HG03139 (cell line): ENCODE measurements around the gene PPP1R13L.

ENCODE experiments used
- ATAC-seq: cut with Tn5 transposase; IDR thresholded peaks from one replicate; pipeline ENCODE4 v1.9.1; 2021; ENCODE audit not compliant: unreplicated experiment

Gene PPP1R13L

DNA sequence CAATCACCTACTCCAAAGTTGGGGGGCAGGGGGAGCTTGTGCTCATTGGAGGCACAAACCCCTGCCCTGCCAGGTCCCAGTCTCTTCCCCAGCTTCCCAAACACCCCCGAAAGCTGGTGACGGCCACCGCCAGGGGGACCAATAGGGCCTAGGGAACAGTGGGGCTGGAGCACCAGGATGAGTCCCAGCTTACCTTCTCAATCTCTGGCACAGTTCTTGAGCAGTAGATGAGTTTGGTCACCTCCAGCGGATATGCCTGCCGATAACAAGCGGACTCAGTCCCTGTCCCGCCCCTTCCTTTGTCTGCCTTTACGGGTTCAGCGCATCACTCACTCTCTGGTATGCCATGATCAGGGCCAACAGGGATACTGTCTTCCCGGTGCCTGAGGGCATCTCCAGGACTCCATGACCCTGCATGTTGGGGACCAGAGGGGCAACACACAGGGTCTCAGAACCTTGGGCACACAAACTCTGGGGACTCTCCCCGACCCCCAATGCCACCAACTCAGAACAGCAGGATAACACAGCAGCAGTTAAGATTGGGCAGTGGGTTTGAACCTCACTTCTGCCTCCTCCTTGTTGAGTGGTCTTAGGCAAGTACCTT, 36.0 kb downstream of the PPP1R13L start:
- ATAC-seq, result no peak

DNA sequence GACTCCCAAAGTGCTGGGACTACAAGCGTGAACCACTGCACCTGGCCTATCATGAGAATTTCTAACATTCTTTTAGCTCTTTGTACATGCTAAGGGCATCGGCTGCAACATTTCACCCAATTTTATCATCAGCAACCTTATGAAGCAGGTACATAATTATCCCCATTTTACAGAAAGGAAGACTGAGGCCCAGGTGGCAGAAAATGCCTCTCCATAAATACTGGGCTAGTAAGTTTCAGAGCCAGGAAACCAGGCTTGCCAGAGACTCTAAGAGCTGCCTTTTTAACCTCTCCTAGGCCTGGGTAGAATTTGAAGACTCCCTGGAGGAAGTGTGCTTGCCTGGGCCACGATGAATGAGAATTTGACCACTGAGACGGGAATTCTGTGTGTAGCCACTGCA, 36.7 kb downstream of the PPP1R13L start:
- ATAC-seq, result no peak

DNA sequence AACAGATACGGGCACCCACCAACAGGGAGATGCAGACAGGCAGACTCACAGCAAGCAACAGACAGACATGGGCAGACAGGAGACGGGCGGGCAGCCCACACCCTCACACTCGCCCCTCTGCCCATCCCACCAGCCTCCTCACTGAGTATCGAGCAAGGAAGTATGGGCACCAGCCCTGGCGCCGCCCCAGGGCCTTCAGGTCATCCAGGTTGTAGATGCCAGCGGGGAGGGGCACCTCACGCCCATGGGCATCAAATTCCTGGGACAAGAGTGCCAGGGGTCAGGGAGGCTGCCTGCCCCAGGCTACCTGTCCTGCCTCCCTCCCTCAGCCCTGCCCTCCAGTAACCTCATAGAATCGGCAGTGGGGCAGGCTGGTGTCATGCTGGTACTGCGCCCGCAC, 40.2 kb downstream of the PPP1R13L start:
- ATAC-seq, result no peak

DNA sequence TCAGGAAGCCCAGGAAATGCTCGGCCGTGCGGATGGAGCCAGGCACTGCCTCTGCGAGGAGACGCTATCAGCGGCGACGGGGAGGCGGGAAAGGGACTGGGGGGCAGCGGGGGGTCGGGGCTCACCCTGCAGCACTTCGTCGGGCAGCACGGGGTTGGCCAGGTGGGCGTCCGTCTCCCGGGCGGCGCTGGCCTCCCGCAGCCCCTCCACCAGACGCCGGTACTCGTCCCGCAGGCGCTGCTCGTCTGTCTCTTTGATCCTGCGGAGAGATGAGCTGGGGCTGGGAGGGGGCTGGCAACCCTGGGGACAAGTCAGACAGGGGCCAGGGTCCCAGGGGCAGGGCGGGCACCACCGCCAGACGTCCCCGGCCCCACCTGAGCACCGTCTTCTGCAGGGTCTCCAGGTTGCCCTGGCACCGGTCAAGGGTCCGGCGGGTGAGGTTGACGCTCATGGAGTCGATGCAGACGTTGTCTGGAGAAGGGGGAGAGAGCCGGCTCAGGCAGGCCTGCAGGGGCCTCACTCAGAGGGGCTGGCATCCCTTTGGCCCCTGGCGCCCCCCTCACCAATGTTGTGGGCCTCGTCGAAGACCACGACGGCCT, 40.9 kb downstream of the PPP1R13L start:
- no peak for ATAC-seq

DNA sequence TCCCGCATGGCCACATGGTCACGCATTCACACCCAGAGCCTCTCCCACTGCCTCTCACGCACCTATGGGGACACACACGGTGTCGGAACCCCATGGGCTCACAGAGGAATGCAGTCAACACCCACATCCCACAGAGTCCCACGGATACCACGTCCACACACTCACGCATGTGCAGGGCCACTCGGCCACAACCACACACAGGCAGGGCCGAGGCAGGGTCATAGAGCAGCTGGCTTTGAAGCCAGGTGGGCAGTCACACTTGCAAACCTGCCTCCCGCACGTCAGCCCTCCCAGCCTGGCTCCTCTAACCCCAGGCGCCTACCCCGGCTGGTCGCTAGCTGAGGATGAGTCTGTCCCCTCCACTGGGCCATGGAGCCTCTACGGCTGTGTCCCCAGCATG, 42.6 kb downstream of the PPP1R13L start:
- no peak for ATAC-seq

- ATAC-seq, result no peak
These were observed 43.3 kb downstream of the PPP1R13L start for GRCh38 chr19:45361608-45362007.

GRCh38 chr19:45358213-45358792, 46.6 kb downstream of the PPP1R13L start:
- ATAC-seq, result no peak

DNA sequence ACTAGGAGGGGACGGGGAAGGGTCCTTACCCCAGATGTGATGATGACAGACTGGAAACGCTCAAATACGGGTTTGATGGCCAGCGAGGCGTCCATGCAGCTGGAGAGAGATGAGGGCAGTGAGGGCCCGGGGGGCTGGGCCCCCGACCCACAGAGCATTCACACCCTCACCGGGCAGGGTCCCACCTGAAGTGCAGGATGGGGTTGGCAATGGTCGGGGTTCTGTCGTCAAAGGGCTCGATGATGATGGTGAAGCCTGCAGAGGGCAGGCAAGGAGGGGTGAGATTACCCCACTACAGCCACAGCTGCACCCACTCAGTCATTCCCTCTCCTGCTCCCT, 47.5 kb downstream of the PPP1R13L start:
- no peak for ATAC-seq

GRCh38 chr19:45356760-45357444, 48.0 kb downstream of the PPP1R13L start:
- no peak for ATAC-seq

DNA sequence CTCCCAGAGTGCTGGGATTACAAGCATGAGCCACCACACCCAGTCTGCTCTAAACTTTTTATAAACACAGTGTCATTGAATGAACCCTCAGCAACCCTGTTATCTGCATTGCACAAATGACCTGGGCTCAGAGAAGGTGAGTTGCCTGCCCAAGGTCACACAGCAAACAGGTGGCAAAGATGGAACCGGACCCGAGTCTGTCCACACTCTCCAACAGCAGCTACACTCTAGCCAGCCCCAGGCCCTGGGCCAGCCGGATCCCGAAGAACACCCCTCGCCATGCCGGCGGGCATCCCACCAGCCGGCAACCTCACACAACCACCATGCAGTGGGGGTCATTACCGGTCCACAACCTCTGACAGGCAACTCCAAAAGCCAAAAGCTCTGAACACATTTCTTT, 49.0 kb downstream of the PPP1R13L start:
- no peak for ATAC-seq

DNA sequence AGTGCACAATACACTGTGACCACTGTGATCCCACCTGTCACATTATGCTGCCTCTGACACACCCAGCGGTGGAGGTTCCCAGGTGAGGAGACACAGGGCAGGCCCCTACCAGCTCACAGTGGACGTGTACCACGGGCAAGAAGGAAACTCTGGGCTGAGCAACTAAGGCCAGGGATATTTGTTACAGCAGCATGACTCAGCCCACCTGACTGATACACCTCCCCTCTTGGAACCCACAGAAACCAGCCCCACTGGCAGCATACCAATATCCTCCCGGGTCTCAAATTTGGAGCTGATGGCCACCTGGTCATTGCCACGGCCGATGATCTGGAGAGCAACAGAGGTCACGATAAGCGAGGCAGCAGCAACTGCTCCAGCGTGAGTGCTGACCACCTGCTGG, 49.5 kb downstream of the PPP1R13L start:
- no peak for ATAC-seq

DNA sequence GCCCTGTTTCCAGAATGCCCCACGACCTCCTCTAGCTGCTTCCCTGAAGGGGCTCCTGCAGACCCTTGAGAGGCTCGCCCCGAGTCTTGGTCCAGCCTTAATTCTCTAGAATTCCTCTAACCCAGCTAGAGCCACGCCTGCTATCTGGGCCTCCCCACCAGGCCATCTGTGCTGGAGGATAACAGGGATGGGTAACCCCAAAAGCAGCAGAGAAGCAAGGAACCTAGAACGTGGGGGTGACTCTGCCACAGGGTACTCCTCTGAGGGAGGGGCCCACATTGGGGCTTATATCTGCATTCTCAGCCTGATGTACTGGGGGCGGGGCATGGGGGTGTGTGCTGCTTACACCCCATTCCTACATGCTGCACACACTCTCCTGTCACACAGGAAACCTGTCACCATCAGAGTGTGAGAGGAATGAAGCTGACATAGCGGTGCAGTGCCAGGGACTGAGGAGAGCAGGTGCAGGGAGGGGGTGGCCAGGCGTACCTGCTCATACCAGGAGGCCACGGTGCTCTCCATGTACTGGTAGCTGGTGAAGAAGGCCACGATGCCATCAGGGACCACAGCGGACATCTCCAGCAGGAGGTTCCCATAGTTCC, 50.5 kb downstream of the PPP1R13L start:
- ATAC-seq, result no peak

GRCh38 chr19:45352914-45353796, 51.7 kb downstream of the PPP1R13L start:
- no peak for ATAC-seq

DNA sequence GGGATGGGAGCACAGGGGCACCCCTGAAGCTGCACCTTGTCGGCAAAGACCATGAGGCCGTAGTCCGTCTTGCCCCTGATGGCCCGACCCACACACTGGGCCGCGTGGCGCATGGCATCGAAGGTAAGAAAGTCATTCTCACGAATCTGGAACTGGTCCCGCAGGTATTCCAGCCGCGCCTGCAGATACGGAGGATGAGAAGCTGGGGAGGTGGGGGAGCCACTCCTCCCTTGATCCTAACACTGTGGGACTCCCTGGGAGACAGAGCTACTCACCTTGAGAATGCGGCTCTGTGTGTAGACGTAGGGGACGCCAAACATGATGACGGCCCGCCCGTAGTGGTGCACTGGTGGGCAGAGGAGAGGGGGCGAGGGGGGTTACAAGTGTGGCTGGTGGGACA, 52.4 kb downstream of the PPP1R13L start:
- no peak for ATAC-seq

DNA sequence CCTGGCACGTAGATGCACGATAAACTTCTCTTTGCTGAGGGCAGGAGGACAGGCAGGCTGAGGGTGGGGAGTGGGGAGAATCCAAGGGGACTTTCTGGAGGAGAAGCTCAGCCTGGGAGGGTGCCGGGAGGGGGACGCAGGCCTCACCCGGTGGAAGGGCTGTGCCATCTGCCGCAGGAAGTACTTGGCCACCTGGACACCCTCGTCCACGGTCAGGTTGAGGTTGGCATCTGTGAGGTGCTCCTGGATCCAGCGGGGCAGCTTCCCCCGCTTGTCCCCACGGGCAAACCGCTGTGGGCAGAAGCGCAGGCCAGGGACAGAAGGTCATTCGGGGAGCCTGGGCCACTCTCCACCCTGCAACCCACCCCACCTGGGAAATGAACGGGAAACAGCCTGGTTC, 52.8 kb downstream of the PPP1R13L start:
- ATAC-seq, result no peak

DNA sequence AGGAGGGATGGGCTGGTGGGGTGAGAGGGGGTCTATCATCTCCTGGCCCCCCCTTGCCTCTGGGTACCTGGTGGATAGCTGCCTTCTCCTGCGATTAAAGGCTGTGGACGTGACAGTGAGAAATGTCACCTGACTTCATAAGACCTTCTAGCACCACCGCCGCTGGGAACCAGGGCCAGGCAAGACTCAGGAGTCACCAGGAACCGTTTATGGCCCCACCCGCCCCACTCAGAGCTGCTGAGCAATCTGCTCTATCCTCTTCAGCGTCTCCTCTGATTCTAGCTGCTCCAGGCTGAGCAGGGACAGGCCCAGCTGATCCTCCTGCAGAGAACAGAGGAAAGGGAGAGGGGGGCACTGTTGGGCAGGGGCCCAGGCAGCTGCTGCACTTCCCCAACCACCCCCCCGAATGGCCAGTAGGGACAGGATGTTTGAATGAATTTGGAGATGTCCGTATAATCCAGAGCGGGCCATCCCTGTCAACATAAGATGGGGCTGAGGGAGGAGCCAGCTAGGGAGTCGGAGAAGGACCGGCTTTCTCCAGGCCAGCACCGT, 53.4 kb downstream of the PPP1R13L start:
- ATAC-seq, result no peak

- ATAC-seq, result no peak
These were observed 54.3 kb downstream of the PPP1R13L start for GRCh38 chr19:45350477-45351058.

- no peak for ATAC-seq
These were observed 55.4 kb downstream of the PPP1R13L start for GRCh38 chr19:45349430-45349941.

DNA sequence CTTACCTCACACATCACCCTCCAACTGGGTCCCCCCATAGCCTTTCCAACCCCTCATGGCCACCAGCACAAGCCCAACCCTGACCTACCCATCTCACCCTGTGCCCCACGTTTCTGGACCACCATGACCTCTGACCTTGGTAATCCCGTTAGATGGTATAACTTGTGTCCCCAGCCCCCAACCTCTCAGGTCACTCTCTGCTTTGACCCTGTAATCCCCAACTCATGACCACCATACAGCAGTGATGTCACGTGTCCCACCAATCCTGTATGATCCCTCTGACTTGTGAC, 55.8 kb downstream of the PPP1R13L start:
- no peak for ATAC-seq

DNA sequence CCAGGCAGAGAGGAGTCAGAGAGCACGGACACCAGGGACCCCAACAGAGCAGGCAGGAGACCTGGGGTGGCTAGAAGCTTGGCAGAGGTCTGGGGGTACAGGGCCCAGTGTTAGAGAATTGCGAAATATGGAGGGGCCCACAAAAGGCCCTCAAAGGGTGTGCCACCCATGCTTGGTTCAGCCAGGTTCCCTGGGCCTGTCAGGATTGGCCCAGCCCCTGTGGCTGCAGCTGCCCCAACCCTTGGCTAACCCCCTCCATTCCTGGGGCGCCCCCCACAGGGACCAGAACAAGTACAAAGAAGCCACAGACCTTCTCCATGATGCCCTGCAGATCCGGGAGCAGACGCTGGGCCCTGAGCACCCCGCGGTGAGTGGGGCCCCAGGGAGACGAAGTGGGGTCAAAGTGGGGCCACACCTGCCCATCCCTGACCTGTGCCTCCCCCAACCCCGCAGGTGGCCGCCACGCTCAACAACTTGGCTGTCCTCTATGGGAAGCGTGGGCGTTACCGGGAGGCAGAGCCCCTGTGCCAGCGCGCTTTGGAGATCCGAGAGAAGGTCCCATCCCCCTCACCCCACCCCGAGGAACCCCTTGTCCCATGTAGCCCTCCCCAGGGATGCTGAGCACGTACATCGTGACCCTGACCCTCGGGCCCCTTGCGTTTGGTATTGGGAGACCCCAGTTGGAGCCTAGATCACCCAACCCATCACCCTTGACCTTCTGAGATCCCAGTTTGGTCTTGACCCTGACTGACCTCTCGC, 56.3 kb downstream of the PPP1R13L start:
- ATAC-seq, result no peak
